Esophagus squamous epithelium (tissue), 5 donors: ENCODE data around the gene ANK2. TPM values are rescaled to one million over a fixed set of nuclear protein-coding genes. Genes with fewer than 3 reads are reported as not detected.

Experiments
- DNase-seq: peaks from one replicate; lab custom pipeline; 2025; lab: John Stamatoyannopoulos, UW
- H3K27ac ChIP-seq, 4 donors: fragments of 200-600 bp; sonication (generic); one replicate each; pipeline ENCODE4 v1.5.1; 2016 to 2019; ENCODE audit warnings: mild to moderate bottlenecking in 1 of 4
- H3K27me3 ChIP-seq, 4 donors: fragments of 200-600 bp; sonication (generic); 1 replicate in 3 of 4; 2 replicates in 1 of 4; pipeline versions ENCODE4 v1.5.1 to v1.6.0; 2017 to 2021; ENCODE audit warnings: antibody characterized with exemption in 1 of 4
- H3K36me3 ChIP-seq, 3 donors: fragments of 200-600 bp; sonication (generic); one replicate each; pipeline ENCODE4 v1.5.1; 2016 to 2019
- H3K4me1 ChIP-seq, 3 donors: fragments of 200-600 bp; sonication (generic); one replicate each; pipeline ENCODE4 v1.5.1; 2017 to 2019
- H3K4me3 ChIP-seq, 4 donors: fragments of 200-600 bp; sonication (generic); 1 replicate in 3 of 4; 2 replicates in 1 of 4; pipeline ENCODE4 v1.5.1; 2016 to 2019; ENCODE audit warnings: mild to moderate bottlenecking in 2 of 4, moderate library complexity in 1 of 4
- H3K9me3 ChIP-seq, 3 donors: fragments of 200-600 bp; sonication (generic); one replicate each; pipeline ENCODE4 v1.5.1; 2016 to 2019
- CTCF ChIP-seq, 6 experiments: fragments of 450-650 bp in 4 of 6; fragments of 200-600 bp in 2 of 6; sonication (generic) in 2 of 6; IDR thresholded peaks; one replicate each; pipeline ENCODE4 v1.5.1; 2016 to 2019; ENCODE audit warnings: antibody characterized with exemption in 6 of 6, mild to moderate bottlenecking in 4 of 6, moderate library complexity in 4 of 6
- POLR2A ChIP-seq, 4 donors: fragments of 450-650 bp; IDR thresholded peaks; one replicate each; pipeline ENCODE4 v1.6.1; 2017; ENCODE audit warnings: antibody characterized with exemption in 4 of 4, mild to moderate bottlenecking in 4 of 4, moderate library complexity in 3 of 4
- WGBS, 2 donors: methylation state at CpG; one replicate each; pipeline ENCODE4 v1.1.5; 2018; 5-methylcytosine and 5-hydroxymethylcytosine counted together
- intact Hi-C: fragments of 100-400 bp; cut with DNase I; formaldehyde crosslinking; loops from one replicate; pipeline ENCODE4 v1.15.0; 2022
- total RNA-seq, 4 donors: library from RNA; depleted of rRNA; stranded (reverse); fragments of >200 nt; gene quantifications; one replicate each; pipeline ENCODE4 v1.1.0, GENCODE V29; 2016
- donor health status: DM: yes; HTN: yes; CAD: no.

Gene ANK2
- total RNA-seq, 4 donors from 2014 or later: 1.4 to 20.8 (median 9.6) TPM

- H3K27me3 ChIP-seq: no peaks in the 10 kb centered on the region
- no peak overlapping the region for H3K4me3 ChIP-seq
- no peak for DNase-seq
- no peaks in the 10 kb centered on the region for H3K4me1 ChIP-seq
- WGBS, 2 donors: 66 to 70% methylated on average over 3 of the region's 3 CpGs
- H3K27ac ChIP-seq: no peak overlapping the region
- intact Hi-C loops: no loop called here
- no peaks in the 10 kb centered on the region for H3K9me3 ChIP-seq
- no peaks in the 10 kb centered on the region for H3K36me3 ChIP-seq
- TF ChIP-seq POLR2A (IDR thresholded peaks at IDR 0.05) (no peak), CTCF (IDR thresholded peaks at IDR 0.05) (no peak)
Measured at GRCh38 chr4:113187358-113187757, 137.9 kb downstream of the ANK2 start.

- intact Hi-C loops: no loop called here
- Histone ChIP-seq H3K9me3 (no peaks in the 10 kb centered on the region), H3K4me1 (no peaks in the 10 kb centered on the region), H3K36me3 (no peaks in the 10 kb centered on the region), H3K27me3 (no peaks in the 10 kb centered on the region), H3K4me3 (no peak overlapping the region), H3K27ac (no peak overlapping the region)
- TF ChIP-seq POLR2A (IDR thresholded peaks at IDR 0.05) (no peak), CTCF (IDR thresholded peaks at IDR 0.05) (no peak)
- WGBS, 2 donors: 74 to 76% methylated on average over 4 of the region's 4 CpGs
- no peak for DNase-seq
Measured at GRCh38 chr4:113189546-113189945, 140.1 kb downstream of the ANK2 start.

- H3K36me3 ChIP-seq: no peaks in the 10 kb centered on the region
- intact Hi-C loops: no loop called here
- H3K4me3 ChIP-seq: no peak overlapping the region
- H3K27me3 ChIP-seq: no peaks in the 10 kb centered on the region
- TF ChIP-seq POLR2A (IDR thresholded peaks at IDR 0.05): no peak
- no peak for TF ChIP-seq CTCF (IDR thresholded peaks at IDR 0.05)
- H3K27ac ChIP-seq: no peak overlapping the region
- no peaks in the 10 kb centered on the region for H3K9me3 ChIP-seq
- WGBS, 2 donors: 48 to 63% methylated on average over 1 to 4 of the region's 4 CpGs
- DNase-seq: no peak
- H3K4me1 ChIP-seq: no peaks in the 10 kb centered on the region
Measured at GRCh38 chr4:113209153-113209552, 159.7 kb downstream of the ANK2 start.

- DNase-seq: no peak
- H3K36me3 ChIP-seq: no peaks in the 10 kb centered on the region
- H3K4me3 ChIP-seq: no peak overlapping the region
- intact Hi-C loops: no loop called here
- TF ChIP-seq POLR2A (IDR thresholded peaks at IDR 0.05): no peak
- TF ChIP-seq CTCF (IDR thresholded peaks at IDR 0.05): no peak
- H3K9me3 ChIP-seq: no peaks in the 10 kb centered on the region
- H3K27ac ChIP-seq: no peak overlapping the region
- no peaks in the 10 kb centered on the region for H3K27me3 ChIP-seq
- 56 to 64% methylated on average over 3 of the region's 3 CpGs for WGBS, 2 donors
- H3K4me1 ChIP-seq: no peaks in the 10 kb centered on the region
Measured at GRCh38 chr4:113209652-113210320, 160.3 kb downstream of the ANK2 start.

GRCh38 chr4:113212613-113213012, 163.2 kb downstream of the ANK2 start:
- Histone ChIP-seq H3K4me3 (no peak overlapping the region), H3K27me3 (no peaks in the 10 kb centered on the region), H3K9me3 (no peaks in the 10 kb centered on the region), H3K4me1 (no peaks in the 10 kb centered on the region), H3K27ac (no peak overlapping the region), H3K36me3 (no peaks in the 10 kb centered on the region)
- DNase-seq: no peak
- TF ChIP-seq CTCF (IDR thresholded peaks at IDR 0.05): no peak
- TF ChIP-seq POLR2A (IDR thresholded peaks at IDR 0.05): no peak
- WGBS, 2 donors: 56% methylated on average over 1 of the region's 1 CpG
- intact Hi-C loops: no loop called here
